ENCODE data around the gene SEC14L3. TPM values are rescaled to one million over a fixed set of nuclear protein-coding genes. Genes with fewer than 3 reads are reported as not detected.

The SEC14L3 gene
- total and polyA plus RNA-seq, 9 donors: not detected

DNA sequence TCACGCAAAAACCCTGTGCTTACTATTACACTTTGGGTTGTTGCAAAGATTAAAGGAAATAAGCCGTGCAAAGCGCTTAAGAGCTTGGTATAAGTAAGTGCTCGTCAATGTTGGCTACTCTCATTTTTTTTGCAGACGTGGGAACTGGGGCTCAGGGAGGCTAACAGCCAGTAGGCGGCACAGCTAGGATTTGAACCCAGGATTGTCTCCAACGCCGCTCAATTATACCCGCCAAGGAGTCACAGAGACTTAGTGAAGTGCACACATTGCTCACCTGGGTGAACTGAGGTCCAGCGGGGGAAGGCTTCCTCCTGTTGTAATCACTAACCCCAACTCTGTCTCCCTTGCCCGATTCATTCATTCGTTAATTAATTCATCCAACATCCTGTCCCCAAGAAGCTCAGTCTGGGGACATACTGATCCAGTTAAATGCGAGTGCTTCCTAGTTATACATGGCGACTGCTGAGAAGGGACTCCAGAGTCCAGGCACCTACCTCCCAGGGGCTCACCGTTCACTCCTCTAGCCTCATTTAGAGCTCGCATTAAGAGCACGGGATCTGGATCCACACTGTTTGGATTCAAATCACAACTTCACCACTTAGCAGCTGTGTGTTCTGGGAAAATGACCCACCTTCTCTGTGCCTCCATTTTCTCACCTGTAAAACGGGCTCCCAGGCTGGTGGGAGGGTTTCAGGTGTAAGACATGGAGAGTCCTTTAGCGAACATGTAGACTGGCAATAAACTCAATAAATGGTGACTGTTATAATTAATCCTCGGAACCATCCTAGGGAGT lies 47.1 kb downstream of the SEC14L3 start:
- no peaks in the 10 kb centered on the region for H3K27me3 ChIP-seq
- H3K4me3 ChIP-seq: peak overlapping the region; percentile 55
- H3K36me3 ChIP-seq: no peaks in the 10 kb centered on the region
- peaks cover 6% of the 10 kb centered on the region for H3K4me1 ChIP-seq (ENCODE audit: insufficient read depth)
- no peaks in the 10 kb centered on the region for H3K9me3 ChIP-seq
- H3K27ac ChIP-seq: peak overlapping the region; percentile 37 to 97
- 38 to 42% (median 41%) methylated on average over 20 of the region's 20 CpGs for WGBS, 3 donors
- TF ChIP-seq POLR2A (IDR thresholded peaks at IDR 0.05): no peak
- TF ChIP-seq, protein P1, sequence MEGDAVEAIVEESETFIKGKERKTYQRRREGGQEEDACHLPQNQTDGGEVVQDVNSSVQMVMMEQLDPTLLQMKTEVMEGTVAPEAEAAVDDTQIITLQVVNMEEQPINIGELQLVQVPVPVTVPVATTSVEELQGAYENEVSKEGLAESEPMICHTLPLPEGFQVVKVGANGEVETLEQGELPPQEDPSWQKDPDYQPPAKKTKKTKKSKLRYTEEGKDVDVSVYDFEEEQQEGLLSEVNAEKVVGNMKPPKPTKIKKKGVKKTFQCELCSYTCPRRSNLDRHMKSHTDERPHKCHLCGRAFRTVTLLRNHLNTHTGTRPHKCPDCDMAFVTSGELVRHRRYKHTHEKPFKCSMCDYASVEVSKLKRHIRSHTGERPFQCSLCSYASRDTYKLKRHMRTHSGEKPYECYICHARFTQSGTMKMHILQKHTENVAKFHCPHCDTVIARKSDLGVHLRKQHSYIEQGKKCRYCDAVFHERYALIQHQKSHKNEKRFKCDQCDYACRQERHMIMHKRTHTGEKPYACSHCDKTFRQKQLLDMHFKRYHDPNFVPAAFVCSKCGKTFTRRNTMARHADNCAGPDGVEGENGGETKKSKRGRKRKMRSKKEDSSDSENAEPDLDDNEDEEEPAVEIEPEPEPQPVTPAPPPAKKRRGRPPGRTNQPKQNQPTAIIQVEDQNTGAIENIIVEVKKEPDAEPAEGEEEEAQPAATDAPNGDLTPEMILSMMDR (IDR thresholded peaks at IDR 0.05): peak in 1 of 3 donors; percentile 6
- intact Hi-C loops (cut with DNase I): loop anchor here in 1 of 4 donors (10.0 kb wide), 1 partner anchor 170 kb away; the partner anchor contains the start of gene PES1
- DNase-seq: peak in 1 of 5 donors; percentile 40

DNA sequence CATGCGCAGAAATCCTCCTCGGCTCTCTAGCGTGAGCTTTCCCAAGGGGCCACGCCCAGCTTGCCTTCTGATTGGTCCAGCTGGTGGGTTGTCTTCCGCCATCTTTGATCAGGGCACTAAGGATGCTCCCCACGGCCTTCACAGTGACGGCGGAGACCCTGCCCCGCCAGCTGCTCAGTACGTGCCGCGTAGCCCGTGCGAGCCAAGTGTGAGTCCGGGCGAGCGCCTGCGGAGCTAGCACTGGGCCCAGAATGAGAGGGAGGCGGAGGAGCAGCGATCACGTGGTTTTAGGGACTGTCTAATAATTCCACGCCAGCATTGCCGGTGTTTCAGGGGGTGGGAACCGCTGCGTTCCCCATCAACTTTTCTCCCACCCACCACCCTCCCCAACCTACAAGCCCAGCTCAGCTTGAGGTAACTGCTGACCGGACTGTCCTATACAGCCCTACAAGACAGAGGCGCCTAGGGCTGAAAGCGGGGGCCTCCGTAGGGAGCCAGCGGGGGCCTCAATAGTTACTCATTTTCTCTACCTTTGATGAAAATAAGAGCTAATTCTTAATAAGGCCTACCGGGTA lies 47.8 kb downstream of the SEC14L3 start:
- intact Hi-C loops (cut with DNase I): loop anchor here in 1 of 4 donors (10.0 kb wide), 1 partner anchor 171 kb away; the partner anchor contains the start of gene PES1
- Histone ChIP-seq H3K4me3 (peak overlapping the region; percentile 55), H3K4me1 (ENCODE audit: insufficient read depth) (peaks cover 6% of the 10 kb centered on the region), H3K27ac (peak overlapping the region; percentile 79 to 97), H3K27me3 (no peaks in the 10 kb centered on the region), H3K36me3 (no peaks in the 10 kb centered on the region), H3K9me3 (no peaks in the 10 kb centered on the region)
- DNase-seq: peak; percentile 98 to 99 (median 99)
- WGBS, 3 donors: 1 to 2% (median 1%) methylated on average over 29 to 31 of the region's 31 CpGs
- TF ChIP-seq, protein P1 (IDR thresholded peaks at IDR 0.05): no peak
- TF ChIP-seq EP300 (IDR thresholded peaks at IDR 0.05) (peak; percentile 76), POLR2A (IDR thresholded peaks at IDR 0.05) (peak; percentile 22)

DNA sequence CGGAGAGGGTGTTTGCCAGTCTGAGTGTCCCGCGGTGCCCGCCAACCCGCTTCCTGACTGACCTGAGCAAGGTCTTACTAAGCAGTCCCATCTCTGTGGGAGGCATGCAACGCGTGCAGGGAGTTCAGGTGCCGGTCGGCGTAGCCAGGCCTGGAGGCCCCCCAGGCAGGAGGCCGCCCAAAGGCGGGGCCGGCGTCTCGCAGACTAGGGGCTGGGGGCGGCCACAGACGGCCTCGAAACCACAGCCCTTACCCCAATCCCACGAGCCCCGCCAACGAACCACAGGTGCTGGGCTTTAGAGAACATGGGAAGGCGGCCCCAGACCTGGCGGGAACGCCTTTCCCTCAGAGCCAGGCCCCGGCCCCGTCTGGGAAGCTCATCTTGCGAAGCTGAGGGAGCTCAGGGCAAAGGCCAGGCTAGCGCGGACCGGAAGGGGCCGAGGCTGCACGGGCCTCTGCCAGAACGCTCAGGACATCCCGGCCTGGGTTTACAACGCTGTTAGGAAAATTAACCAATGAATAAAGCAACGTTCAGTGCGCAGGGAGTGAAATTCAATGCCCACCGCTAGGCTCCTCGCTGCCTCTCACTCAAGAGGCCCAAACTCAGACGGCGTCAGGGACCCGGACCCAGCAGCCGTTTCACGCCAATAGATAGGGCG lies 48.4 kb downstream of the SEC14L3 start:
- TF ChIP-seq, protein P1 (IDR thresholded peaks at IDR 0.05): peak in 2 of 3 donors; percentile 18 to 58
- TF ChIP-seq EP300 (IDR thresholded peaks at IDR 0.05) (no peak), POLR2A (IDR thresholded peaks at IDR 0.05) (peak; percentile 93)
- no peak for DNase-seq
- peak overlapping the region; percentile 79 to 97 for H3K27ac ChIP-seq
- H3K4me1 ChIP-seq (ENCODE audit: insufficient read depth): peaks cover 6% of the 10 kb centered on the region
- H3K27me3 ChIP-seq: no peaks in the 10 kb centered on the region
- WGBS, 3 donors: 0% methylated on average over 45 of the region's 45 CpGs
- H3K9me3 ChIP-seq: no peaks in the 10 kb centered on the region
- intact Hi-C loops (cut with DNase I): loop anchor here in 1 of 4 donors (10.0 kb wide), 1 partner anchor 171 kb away; the partner anchor contains the start of gene PES1
- H3K4me3 ChIP-seq: peak overlapping the region; percentile 55
- no peaks in the 10 kb centered on the region for H3K36me3 ChIP-seq

Data from ovary (tissue), 9 donors.